Measurements from ENCODE around the gene NAMPT. TPM values are rescaled to one million over a fixed set of nuclear protein-coding genes. Genes with fewer than 3 reads are reported as not detected.

The NAMPT gene
- total and polyA plus RNA-seq, 9 of the 15 experiments (the other 6 are each of a cell fraction or from before 2014, with no cell fraction given): 41.1 to 160 (median 106) TPM

DNA sequence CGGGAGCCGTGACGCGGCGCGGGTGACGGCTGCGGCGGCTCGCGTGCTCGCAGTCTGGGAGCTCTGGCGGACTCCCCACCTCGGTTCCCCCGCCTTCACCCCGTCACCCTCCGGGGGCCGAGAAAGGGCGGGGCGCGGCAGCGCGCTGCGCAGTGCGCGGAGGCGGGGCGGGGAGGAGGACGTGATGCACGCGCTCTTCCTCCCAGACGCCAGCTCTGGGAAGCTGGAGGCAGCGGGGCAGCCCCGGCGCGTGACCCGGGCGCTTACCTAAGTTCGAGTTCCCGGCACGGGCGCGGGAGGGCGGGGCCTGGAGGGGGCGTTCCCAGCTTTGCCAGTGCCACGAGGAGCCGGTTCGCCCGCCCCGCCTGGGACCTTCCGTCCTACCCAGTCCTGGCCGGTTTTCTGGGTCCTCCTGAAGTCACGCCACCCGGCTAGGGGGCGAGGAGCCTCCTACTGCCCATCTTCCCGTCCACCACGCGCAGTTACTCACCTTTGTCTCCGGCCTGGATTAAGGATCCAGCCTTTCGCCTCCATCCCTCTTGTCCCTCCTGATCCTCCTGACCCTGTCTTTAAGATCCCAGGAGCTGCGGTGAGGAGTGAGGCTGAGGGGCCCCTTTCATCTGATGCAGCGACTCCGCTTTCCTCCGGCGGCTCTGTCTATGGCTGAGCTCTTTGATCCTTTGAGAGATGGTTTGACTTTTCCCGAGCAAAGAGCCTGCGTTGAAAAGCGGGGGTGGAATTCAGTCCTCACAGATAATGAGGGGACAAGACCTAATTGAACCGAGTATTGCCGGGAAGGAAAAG is 470 bp upstream of the NAMPT start (continued):
- no peak for TF ChIP-seq PURB (CRISPR knock-in tag; IDR thresholded peaks at IDR 0.05; ENCODE audit: low read depth)
- no peak; the same call in 1 of the 2 replicates for TF ChIP-seq ZNF239 (CRISPR knock-in tag; IDR thresholded peaks at IDR 0.05)
- TF ChIP-seq, protein P1, sequence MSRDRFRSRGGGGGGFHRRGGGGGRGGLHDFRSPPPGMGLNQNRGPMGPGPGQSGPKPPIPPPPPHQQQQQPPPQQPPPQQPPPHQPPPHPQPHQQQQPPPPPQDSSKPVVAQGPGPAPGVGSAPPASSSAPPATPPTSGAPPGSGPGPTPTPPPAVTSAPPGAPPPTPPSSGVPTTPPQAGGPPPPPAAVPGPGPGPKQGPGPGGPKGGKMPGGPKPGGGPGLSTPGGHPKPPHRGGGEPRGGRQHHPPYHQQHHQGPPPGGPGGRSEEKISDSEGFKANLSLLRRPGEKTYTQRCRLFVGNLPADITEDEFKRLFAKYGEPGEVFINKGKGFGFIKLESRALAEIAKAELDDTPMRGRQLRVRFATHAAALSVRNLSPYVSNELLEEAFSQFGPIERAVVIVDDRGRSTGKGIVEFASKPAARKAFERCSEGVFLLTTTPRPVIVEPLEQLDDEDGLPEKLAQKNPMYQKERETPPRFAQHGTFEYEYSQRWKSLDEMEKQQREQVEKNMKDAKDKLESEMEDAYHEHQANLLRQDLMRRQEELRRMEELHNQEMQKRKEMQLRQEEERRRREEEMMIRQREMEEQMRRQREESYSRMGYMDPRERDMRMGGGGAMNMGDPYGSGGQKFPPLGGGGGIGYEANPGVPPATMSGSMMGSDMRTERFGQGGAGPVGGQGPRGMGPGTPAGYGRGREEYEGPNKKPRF (IDR thresholded peaks at IDR 0.05; ENCODE audit: low read depth, low read length): no peak
- peak; percentile 68 for TF ChIP-seq GABPB1 (CRISPR knock-in tag; IDR thresholded peaks at IDR 0.05)
- TF ChIP-seq, protein P2, sequence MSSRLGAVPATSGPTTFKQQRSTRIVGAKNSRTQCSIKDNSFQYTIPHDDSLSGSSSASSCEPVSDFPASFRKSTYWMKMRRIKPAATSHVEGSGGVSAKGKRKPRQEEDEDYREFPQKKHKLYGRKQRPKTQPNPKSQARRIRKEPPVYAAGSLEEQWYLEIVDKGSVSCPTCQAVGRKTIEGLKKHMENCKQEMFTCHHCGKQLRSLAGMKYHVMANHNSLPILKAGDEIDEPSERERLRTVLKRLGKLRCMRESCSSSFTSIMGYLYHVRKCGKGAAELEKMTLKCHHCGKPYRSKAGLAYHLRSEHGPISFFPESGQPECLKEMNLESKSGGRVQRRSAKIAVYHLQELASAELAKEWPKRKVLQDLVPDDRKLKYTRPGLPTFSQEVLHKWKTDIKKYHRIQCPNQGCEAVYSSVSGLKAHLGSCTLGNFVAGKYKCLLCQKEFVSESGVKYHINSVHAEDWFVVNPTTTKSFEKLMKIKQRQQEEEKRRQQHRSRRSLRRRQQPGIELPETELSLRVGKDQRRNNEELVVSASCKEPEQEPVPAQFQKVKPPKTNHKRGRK (tag; IDR thresholded peaks at IDR 0.05): no peak
- peak in 1 of 2 experiments; percentile 93; a peak in 2 of 4 replicates for TF ChIP-seq HDAC1 (IDR thresholded peaks at IDR 0.05)
- TF ChIP-seq, protein P3, sequence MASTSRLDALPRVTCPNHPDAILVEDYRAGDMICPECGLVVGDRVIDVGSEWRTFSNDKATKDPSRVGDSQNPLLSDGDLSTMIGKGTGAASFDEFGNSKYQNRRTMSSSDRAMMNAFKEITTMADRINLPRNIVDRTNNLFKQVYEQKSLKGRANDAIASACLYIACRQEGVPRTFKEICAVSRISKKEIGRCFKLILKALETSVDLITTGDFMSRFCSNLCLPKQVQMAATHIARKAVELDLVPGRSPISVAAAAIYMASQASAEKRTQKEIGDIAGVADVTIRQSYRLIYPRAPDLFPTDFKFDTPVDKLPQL (IDR thresholded peaks at IDR 0.05; ENCODE audit: extremely low read depth, insufficient read length): peak; percentile 51
- TF ChIP-seq ZNF589 (CRISPR knock-in tag; IDR thresholded peaks at IDR 0.05; ENCODE audit: low read depth): no peak
- TF ChIP-seq NFXL1 (CRISPR knock-in tag; IDR thresholded peaks at IDR 0.05): no peak
- peak; percentile 87; the same call in 1 of the 2 replicates for TF ChIP-seq GTF2E2 (tag; IDR thresholded peaks at IDR 0.05)
- TF ChIP-seq CBFA2T2 (conservative IDR thresholded peaks at IDR 0.05): no peak
- TF ChIP-seq, protein P4, sequence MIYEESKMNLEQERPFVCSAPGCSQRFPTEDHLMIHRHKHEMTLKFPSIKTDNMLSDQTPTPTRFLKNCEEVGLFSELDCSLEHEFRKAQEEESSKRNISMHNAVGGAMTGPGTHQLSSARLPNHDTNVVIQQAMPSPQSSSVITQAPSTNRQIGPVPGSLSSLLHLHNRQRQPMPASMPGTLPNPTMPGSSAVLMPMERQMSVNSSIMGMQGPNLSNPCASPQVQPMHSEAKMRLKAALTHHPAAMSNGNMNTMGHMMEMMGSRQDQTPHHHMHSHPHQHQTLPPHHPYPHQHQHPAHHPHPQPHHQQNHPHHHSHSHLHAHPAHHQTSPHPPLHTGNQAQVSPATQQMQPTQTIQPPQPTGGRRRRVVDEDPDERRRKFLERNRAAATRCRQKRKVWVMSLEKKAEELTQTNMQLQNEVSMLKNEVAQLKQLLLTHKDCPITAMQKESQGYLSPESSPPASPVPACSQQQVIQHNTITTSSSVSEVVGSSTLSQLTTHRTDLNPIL (CRISPR knock-in tag; IDR thresholded peaks at IDR 0.05): 0 out of 2 replicates have a peak, but pooled peaks have one; percentile 48
- peak; percentile 85; the same call in 1 of the 2 replicates for TF ChIP-seq TCF7 (IDR thresholded peaks at IDR 0.05; ENCODE audit: borderline replicate concordance)
- TF ChIP-seq ZBTB7A (IDR thresholded peaks at IDR 0.05; ENCODE audit: borderline replicate concordance, control insufficient read depth, low read depth, low read length): peak; percentile 59; the same call in 1 of the 2 replicates
- TF ChIP-seq, protein P5, sequence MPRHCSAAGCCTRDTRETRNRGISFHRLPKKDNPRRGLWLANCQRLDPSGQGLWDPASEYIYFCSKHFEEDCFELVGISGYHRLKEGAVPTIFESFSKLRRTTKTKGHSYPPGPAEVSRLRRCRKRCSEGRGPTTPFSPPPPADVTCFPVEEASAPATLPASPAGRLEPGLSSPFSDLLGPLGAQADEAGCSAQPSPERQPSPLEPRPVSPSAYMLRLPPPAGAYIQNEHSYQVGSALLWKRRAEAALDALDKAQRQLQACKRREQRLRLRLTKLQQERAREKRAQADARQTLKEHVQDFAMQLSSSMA (CRISPR knock-in tag; IDR thresholded peaks at IDR 0.05): peak; percentile 18; the same call in 1 of the 2 replicates
- TF ChIP-seq HMG20B (CRISPR knock-in tag; IDR thresholded peaks at IDR 0.05): no peak
- TF ChIP-seq HDAC6 (IDR thresholded peaks at IDR 0.05; ENCODE audit: low read depth, low read length): no peak
- no peak; the same call in 1 of the 2 replicates for TF ChIP-seq ILF3 (IDR thresholded peaks at IDR 0.05; ENCODE audit: borderline replicate concordance)
- TF ChIP-seq ETV6 (IDR thresholded peaks at IDR 0.05; ENCODE audit: borderline replicate concordance in 1 of 2, low read depth in 2 of 2, low read length in 1 of 2): 0 out of 4 replicates have a peak, but pooled peaks of 1 of the 2 experiments have one; percentile 33
- TF ChIP-seq ETV6 (CRISPR knock-in tag; IDR thresholded peaks at IDR 0.05; ENCODE audit: borderline replicate concordance): 0 out of 2 replicates have a peak, but pooled peaks have one; percentile 63
- TF ChIP-seq ZNF217 (CRISPR knock-in tag; IDR thresholded peaks at IDR 0.05): no peak

All from K562 (cell line).